Mesenchymal stem cell (in vitro differentiated cells and primary cell): ENCODE data around the gene HES1.

Experiments used
- DNase-seq: peaks from one replicate; pipeline ENCODE4 v3.0.0-alpha.2; 2013
- H2AFZ ChIP-seq: one replicate; pipeline ENCODE4 v1.6.1; 2013; ENCODE audit warnings: low read depth, mild to moderate bottlenecking, control low read depth, inconsistent platforms, low read length, moderate library complexity
- H2AK5ac ChIP-seq: 2 replicates; pipeline ENCODE4 v1.6.1; 2013; ENCODE audit warnings: low read length, moderate library complexity, mild to moderate bottlenecking, inconsistent platforms; ENCODE audit not compliant: severe bottlenecking
- H2BK120ac ChIP-seq: one replicate; pipeline ENCODE4 v1.6.1; 2013; ENCODE audit warnings: low read depth, mild to moderate bottlenecking, inconsistent platforms, low read length, moderate library complexity
- H2BK12ac ChIP-seq, 2 experiments: one replicate each; pipeline ENCODE4 v1.6.1; 2013; ENCODE audit warnings: inconsistent platforms in 2 of 2, low read length in 2 of 2, mild to moderate bottlenecking in 2 of 2, moderate library complexity in 2 of 2, control low read depth in 1 of 2
- H2BK15ac ChIP-seq: one replicate; pipeline ENCODE4 v1.6.1; 2013; ENCODE audit warnings: mild to moderate bottlenecking, low read depth, inconsistent platforms; ENCODE audit not compliant: poor library complexity, severe bottlenecking
- H2BK5ac ChIP-seq: 2 replicates; pipeline ENCODE4 v1.6.1; 2013; ENCODE audit warnings: low read depth, mild to moderate bottlenecking, low read length, control low read depth, inconsistent platforms; ENCODE audit not compliant: poor library complexity, severe bottlenecking
- H3K14ac ChIP-seq, 2 experiments: one replicate each; pipeline ENCODE4 v1.6.1; 2013; ENCODE audit warnings: inconsistent platforms in 2 of 2, low read length in 2 of 2, control low read depth in 1 of 2, mild to moderate bottlenecking in 1 of 2, moderate library complexity in 1 of 2
- H3K18ac ChIP-seq, 2 experiments: one replicate each; pipeline ENCODE4 v1.6.1; 2013; ENCODE audit warnings: inconsistent platforms in 2 of 2, low read length in 2 of 2, control low read depth in 1 of 2, low read depth in 1 of 2, mild to moderate bottlenecking in 1 of 2
- H3K23ac ChIP-seq, 2 experiments: one replicate each; pipeline ENCODE4 v1.6.1; 2013; ENCODE audit warnings: inconsistent platforms in 2 of 2, low read length in 2 of 2, mild to moderate bottlenecking in 2 of 2, moderate library complexity in 2 of 2, control low read depth in 1 of 2
- H3K27ac ChIP-seq: 2 replicates; pipeline ENCODE4 v1.5.1; 2013; ENCODE audit warnings: mild to moderate bottlenecking, moderate library complexity, low read length, control low read depth, inconsistent platforms; ENCODE audit not compliant: poor library complexity, severe bottlenecking
- H3K27me3 ChIP-seq, 2 experiments: 2 replicates each; pipeline versions ENCODE4 v1.6.1 to v1.7.0; 2013; ENCODE audit warnings: low read length in 2 of 2, mild to moderate bottlenecking in 2 of 2, moderate library complexity in 2 of 2, control low read depth in 1 of 2, inconsistent platforms in 1 of 2; ENCODE audit not compliant: control insufficient read depth in 1 of 2, insufficient read depth in 1 of 2
- H3K36me3 ChIP-seq, 2 experiments: 2 replicates each; pipeline versions ENCODE4 v1.6.1 to v1.7.0; 2013; ENCODE audit warnings: low read length in 2 of 2, control low read depth in 1 of 2, inconsistent platforms in 1 of 2, low read depth in 1 of 2, mild to moderate bottlenecking in 1 of 2; ENCODE audit not compliant: insufficient read depth in 2 of 2, control insufficient read depth in 1 of 2
- H3K4ac ChIP-seq, 2 experiments: one replicate each; pipeline ENCODE4 v1.6.1; 2013; ENCODE audit warnings: inconsistent platforms in 2 of 2, low read length in 2 of 2, mild to moderate bottlenecking in 2 of 2, moderate library complexity in 2 of 2, control low read depth in 1 of 2, low read depth in 1 of 2
- H3K4me1 ChIP-seq: 2 replicates; pipeline ENCODE4 v1.6.1; 2013; ENCODE audit warnings: low read depth, low read length, control low read depth; ENCODE audit not compliant: control insufficient read depth, insufficient read depth
- H3K4me2 ChIP-seq: 2 replicates; pipeline ENCODE4 v1.6.1; 2013; ENCODE audit warnings: low read length, mild to moderate bottlenecking, inconsistent platforms; ENCODE audit not compliant: poor library complexity, severe bottlenecking
- H3K4me3 ChIP-seq, 2 experiments: 2 replicates each; pipeline versions ENCODE4 v1.5.1 to v1.7.0; 2013; ENCODE audit warnings: low read length in 2 of 2, mild to moderate bottlenecking in 2 of 2, control low read depth in 1 of 2, low read depth in 1 of 2; ENCODE audit not compliant: insufficient read depth in 1 of 2
- H3K79me1 ChIP-seq: replicated peaks from 2 replicates; pipeline ENCODE4 v1.6.1; 2013; ENCODE audit warnings: mild to moderate bottlenecking, control low read depth, low read length, inconsistent platforms; ENCODE audit not compliant: poor library complexity, severe bottlenecking
- H3K9ac ChIP-seq: 2 replicates; pipeline ENCODE4 v1.7.0; 2013; ENCODE audit warnings: mild to moderate bottlenecking, low read length, moderate library complexity
- H3K9me3 ChIP-seq: 2 replicates; pipeline ENCODE4 v1.7.0; 2013; ENCODE audit warnings: mild to moderate bottlenecking, low read length; ENCODE audit not compliant: control insufficient read depth
- H4K8ac ChIP-seq: one replicate; pipeline ENCODE4 v1.6.1; 2013; ENCODE audit warnings: inconsistent platforms, mild to moderate bottlenecking, low read length, moderate library complexity
- H4K91ac ChIP-seq: one replicate; pipeline ENCODE4 v1.6.1; 2013; ENCODE audit warnings: mild to moderate bottlenecking, low read length, inconsistent platforms
- WGBS: methylation state at CpG from one replicate; pipeline ENCODE4 v1.1.7; 2013; ENCODE audit warnings: mixed read lengths; 5-methylcytosine and 5-hydroxymethylcytosine counted together

The HES1 gene

GRCh38 chr3:194119831-194120590, 15.9 kb upstream of the HES1 start:
- peaks cover 9% of the 10 kb centered on the region for H3K4me1 ChIP-seq
- 89% methylated on average over 5 of the region's 6 CpGs for WGBS

GRCh38 chr3:194120789-194121770, 14.9 kb upstream of the HES1 start:
- Histone ChIP-seq H3K9ac (no peak overlapping the region), H2BK12ac (no peak overlapping the region), H2BK5ac (no peak overlapping the region), H4K8ac (no peak overlapping the region), H3K27me3 (peaks cover 6 to 52% of the 10 kb centered on the region in 2 experiments), H3K4me1 (peaks cover 9% of the 10 kb centered on the region), H3K4me3 (no peak overlapping the region), H4K91ac (no peak overlapping the region), H3K36me3 (no peaks in the 10 kb centered on the region), H3K4ac (no peak overlapping the region), H3K79me1 (no peaks in the 10 kb centered on the region), H2BK120ac (no peak overlapping the region), H3K14ac (no peak overlapping the region), H3K27ac (no peak overlapping the region), H3K4me2 (no peak overlapping the region), H3K18ac (peak overlapping the region in 1 of 2 experiments; percentile 49), H3K23ac (no peak overlapping the region), H2AFZ (no peak overlapping the region), H3K9me3 (no peaks in the 10 kb centered on the region), H2AK5ac (peak overlapping the region; percentile 35), H2BK15ac (no peak overlapping the region)
- 98% methylated on average over 10 of the region's 13 CpGs for WGBS
- DNase-seq: no peak

More at GRCh38 chr3:194119831-194120590, 15.9 kb upstream of the HES1 start:
- Histone ChIP-seq H2BK5ac (no peak overlapping the region), H3K27ac (no peak overlapping the region), H3K27me3 (peaks cover 6 to 53% of the 10 kb centered on the region in 2 experiments), H3K4me3 (no peak overlapping the region), H3K4ac (no peak overlapping the region), H3K4me2 (no peak overlapping the region), H2BK120ac (no peak overlapping the region), H2BK15ac (no peak overlapping the region), H3K14ac (no peak overlapping the region), H4K91ac (no peak overlapping the region), H2AK5ac (no peak overlapping the region), H3K23ac (no peak overlapping the region), H3K9me3 (no peaks in the 10 kb centered on the region), H2BK12ac (no peak overlapping the region), H4K8ac (no peak overlapping the region), H3K36me3 (no peaks in the 10 kb centered on the region), H2AFZ (no peak overlapping the region), H3K79me1 (no peaks in the 10 kb centered on the region), H3K9ac (no peak overlapping the region), H3K18ac (no peak overlapping the region)
- DNase-seq: no peak

- peaks cover 9% of the 10 kb centered on the region for H3K4me1 ChIP-seq
- H2BK120ac ChIP-seq: no peak overlapping the region
- no peak overlapping the region for H2BK12ac ChIP-seq
- WGBS: 57% methylated on average over 6 of the region's 8 CpGs
- peak overlapping the region; percentile 7 for H2AK5ac ChIP-seq
- H3K79me1 ChIP-seq: no peaks in the 10 kb centered on the region
- no peak overlapping the region for H2AFZ ChIP-seq
- H2BK15ac ChIP-seq: no peak overlapping the region
- no peak overlapping the region for H3K9ac ChIP-seq
- H3K14ac ChIP-seq: no peak overlapping the region
- H3K4me3 ChIP-seq: no peak overlapping the region
- H3K4me2 ChIP-seq: no peak overlapping the region
- H3K36me3 ChIP-seq: no peaks in the 10 kb centered on the region
- no peak overlapping the region for H3K4ac ChIP-seq
- no peaks in the 10 kb centered on the region for H3K9me3 ChIP-seq
- no peak overlapping the region for H4K8ac ChIP-seq
- no peak overlapping the region for H3K18ac ChIP-seq
- no peak overlapping the region for H3K27ac ChIP-seq
- H4K91ac ChIP-seq: no peak overlapping the region
- no peak overlapping the region for H2BK5ac ChIP-seq
- peaks cover 11 to 55% of the 10 kb centered on the region in 2 experiments for H3K27me3 ChIP-seq
- peak; percentile 48 for DNase-seq
- no peak overlapping the region for H3K23ac ChIP-seq
These were observed 13.9 kb upstream of the HES1 start for GRCh38 chr3:194121891-194122631.
